Ovary (tissue), 9 donors: ENCODE data around the gene APBA3. TPM values are rescaled to one million over a fixed set of nuclear protein-coding genes. Genes with fewer than 3 reads are reported as not detected.

ENCODE experiments used
- DNase-seq, 5 donors: peaks; one replicate each; pipeline ENCODE4 v3.0.0-alpha.2; 2019 to 2020
- H3K27ac ChIP-seq, 2 donors: fragments of 200-600 bp; one replicate each; pipeline versions ENCODE4 v1.5.1 to v1.8.0; 2019 to 2022
- H3K27me3 ChIP-seq: fragments of 200-600 bp; one replicate; pipeline ENCODE4 v1.8.0; 2022
- H3K36me3 ChIP-seq: fragments of 200-600 bp; sonication (generic); one replicate; pipeline ENCODE4 v1.5.1; 2019
- H3K4me1 ChIP-seq: one replicate; pipeline ENCODE4 v1.8.1; 2013; ENCODE audit warnings: mild to moderate bottlenecking, moderate library complexity; ENCODE audit not compliant: insufficient read depth
- H3K4me3 ChIP-seq: fragments of 200-600 bp; sonication (generic); one replicate; pipeline ENCODE4 v1.5.1; 2017
- H3K9me3 ChIP-seq, 2 donors: fragments of 200-600 bp in 1 of 2; sonication (generic) in 1 of 2; one replicate each; pipeline versions ENCODE4 v1.5.1 to v1.8.1; 2013 to 2019; ENCODE audit warnings: mild to moderate bottlenecking in 1 of 2, moderate library complexity in 1 of 2
- EP300 ChIP-seq: sonication (generic); formaldehyde crosslinking; IDR thresholded peaks from one replicate; pipeline ENCODE4 v1.6.1; 2017; ENCODE audit warnings: antibody characterized with exemption
- POLR2A ChIP-seq: fragments of 450-650 bp; IDR thresholded peaks from one replicate; pipeline ENCODE4 v1.6.1; 2017; ENCODE audit warnings: antibody characterized with exemption, mild to moderate bottlenecking, moderate library complexity
- WGBS, 3 donors: extraction: QIAGEN DNeasy Blood & Tissue Kit in 1 of 3; methylation state at CpG; one replicate each; pipeline versions ENCODE4 v1.1.5 to v1.1.7; 2013 to 2017; 5-methylcytosine and 5-hydroxymethylcytosine counted together
- intact Hi-C, 4 donors: fragments of 100-400 bp; cut with DNase I; formaldehyde crosslinking; loops; one replicate each; pipeline versions ENCODE4 v1.11.0 to v1.15.1; 2022 to 2023
- polyA plus RNA-seq, 2 donors: library from polyadenylated mRNA; stranded (reverse); fragments of 200-250 nt in 1 of 2; fragments of 350-450 nt in 1 of 2; fragmentation: Illumina TruSeq in 1 of 2; extraction: RNeasy Lipid Tissue Mini Kit (QIAGEN cat#74804) in 1 of 2; gene quantifications; one replicate each; pipeline ENCODE4 v1.2.3, GENCODE V29; 2013 to 2014
- total RNA-seq, 7 donors: library from RNA; depleted of rRNA in 2 of 7; stranded (reverse); fragments of >200 nt in 2 of 7; fragmentation: NEBNext Ultra II Directional in 3 of 7; extraction: Animal tissue kit (Norgen Biotek cat#: 25700) in 3 of 7; gene quantifications; one replicate each; pipeline versions ENCODE4 v1.1.0 to v1.2.4, GENCODE V29; 2016 to 2023
- TF ChIP-seq, protein P1 (sequence below), 3 donors: fragments of 450-650 bp in 2 of 3; fragments of 200-600 bp in 1 of 3; IDR thresholded peaks; one replicate each; pipeline versions ENCODE4 v1.5.1 to v1.8.0; 2016 to 2022; ENCODE audit warnings: antibody characterized with exemption in 3 of 3, mild to moderate bottlenecking in 1 of 3
- donor health status: DM: no; HTN: no; CAD: no; lungs with moderate emphysema.
- donor health status: DM: no; HTN: no; CAD: no.
- donor health status: Bipolar disorder and iron deficiency.
- donor health status: DM: yes; HTN: yes; CAD: no.
- donor health status: DM: no; HTN: no; CAD: no.
- donor health status: DM: yes; HTN: yes; CAD: no.

Gene APBA3
- total and polyA plus RNA-seq, 9 donors: 0.88 to 25.4 (median 20.2) TPM

DNA sequence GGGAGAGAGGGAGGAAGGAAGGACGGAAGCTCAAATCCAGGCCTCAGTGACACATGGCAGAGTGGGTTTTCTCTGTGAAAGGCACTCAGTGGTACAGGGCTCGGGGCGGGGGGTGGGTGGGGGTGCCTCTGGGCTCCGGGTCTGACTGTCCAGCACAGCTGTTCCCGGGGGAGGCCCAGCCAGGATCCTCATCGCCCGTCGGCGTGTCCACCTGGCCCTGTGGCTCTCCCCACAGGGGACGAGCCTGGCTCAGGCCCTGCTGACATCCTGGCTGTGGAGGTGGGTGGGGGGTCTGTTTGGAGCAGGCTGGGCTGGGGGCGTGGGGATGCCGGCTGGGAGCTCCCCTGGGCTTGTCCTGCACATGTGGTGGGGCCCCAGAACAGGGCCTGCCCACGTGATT is 42.9 kb upstream of the APBA3 start:
- H3K9me3 ChIP-seq: no peaks in the 10 kb centered on the region
- no peaks in the 10 kb centered on the region for H3K36me3 ChIP-seq
- intact Hi-C loops: no loop called here
- 32 to 53% (median 41%) methylated on average over 9 to 13 of the region's 13 CpGs for WGBS, 3 donors
- no peak overlapping the region for H3K4me3 ChIP-seq
- peaks cover 1% of the 10 kb centered on the region for H3K4me1 ChIP-seq
- TF ChIP-seq, protein P1, sequence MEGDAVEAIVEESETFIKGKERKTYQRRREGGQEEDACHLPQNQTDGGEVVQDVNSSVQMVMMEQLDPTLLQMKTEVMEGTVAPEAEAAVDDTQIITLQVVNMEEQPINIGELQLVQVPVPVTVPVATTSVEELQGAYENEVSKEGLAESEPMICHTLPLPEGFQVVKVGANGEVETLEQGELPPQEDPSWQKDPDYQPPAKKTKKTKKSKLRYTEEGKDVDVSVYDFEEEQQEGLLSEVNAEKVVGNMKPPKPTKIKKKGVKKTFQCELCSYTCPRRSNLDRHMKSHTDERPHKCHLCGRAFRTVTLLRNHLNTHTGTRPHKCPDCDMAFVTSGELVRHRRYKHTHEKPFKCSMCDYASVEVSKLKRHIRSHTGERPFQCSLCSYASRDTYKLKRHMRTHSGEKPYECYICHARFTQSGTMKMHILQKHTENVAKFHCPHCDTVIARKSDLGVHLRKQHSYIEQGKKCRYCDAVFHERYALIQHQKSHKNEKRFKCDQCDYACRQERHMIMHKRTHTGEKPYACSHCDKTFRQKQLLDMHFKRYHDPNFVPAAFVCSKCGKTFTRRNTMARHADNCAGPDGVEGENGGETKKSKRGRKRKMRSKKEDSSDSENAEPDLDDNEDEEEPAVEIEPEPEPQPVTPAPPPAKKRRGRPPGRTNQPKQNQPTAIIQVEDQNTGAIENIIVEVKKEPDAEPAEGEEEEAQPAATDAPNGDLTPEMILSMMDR (IDR thresholded peaks at IDR 0.05): no peak
- TF ChIP-seq EP300 (no peak), POLR2A (no peak)
- no peak for DNase-seq
- no peak overlapping the region for H3K27ac ChIP-seq
- no peaks in the 10 kb centered on the region for H3K27me3 ChIP-seq

DNA sequence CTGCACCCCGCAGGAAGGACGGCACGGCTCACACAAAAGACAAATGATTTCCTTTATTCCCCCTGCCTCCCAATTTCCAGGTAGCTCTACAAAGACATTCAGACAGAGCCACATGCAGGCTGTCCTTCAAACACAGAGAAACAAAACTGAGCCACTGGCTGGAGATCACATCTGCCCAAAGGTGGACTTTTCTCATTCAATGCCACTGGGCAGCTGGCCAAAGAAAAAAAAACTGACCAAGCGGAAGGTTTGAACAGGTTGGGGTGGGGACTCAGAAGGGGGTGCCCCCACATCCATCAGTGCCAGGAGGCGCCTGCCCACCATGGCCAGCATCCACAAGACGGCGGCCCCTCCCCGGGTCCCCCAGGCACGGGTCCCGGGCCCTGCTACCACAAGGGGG is 42.5 kb upstream of the APBA3 start:
- 45 to 52% (median 49%) methylated on average over 10 of the region's 10 CpGs for WGBS, 3 donors
- TF ChIP-seq, protein P1 (IDR thresholded peaks at IDR 0.05): no peak
- TF ChIP-seq POLR2A (no peak), EP300 (no peak)
- Histone ChIP-seq H3K4me1 (peaks cover 1% of the 10 kb centered on the region), H3K27me3 (no peaks in the 10 kb centered on the region), H3K27ac (no peak overlapping the region), H3K9me3 (no peaks in the 10 kb centered on the region), H3K4me3 (no peak overlapping the region), H3K36me3 (no peaks in the 10 kb centered on the region)
- intact Hi-C loops: no loop called here
- no peak for DNase-seq

DNA sequence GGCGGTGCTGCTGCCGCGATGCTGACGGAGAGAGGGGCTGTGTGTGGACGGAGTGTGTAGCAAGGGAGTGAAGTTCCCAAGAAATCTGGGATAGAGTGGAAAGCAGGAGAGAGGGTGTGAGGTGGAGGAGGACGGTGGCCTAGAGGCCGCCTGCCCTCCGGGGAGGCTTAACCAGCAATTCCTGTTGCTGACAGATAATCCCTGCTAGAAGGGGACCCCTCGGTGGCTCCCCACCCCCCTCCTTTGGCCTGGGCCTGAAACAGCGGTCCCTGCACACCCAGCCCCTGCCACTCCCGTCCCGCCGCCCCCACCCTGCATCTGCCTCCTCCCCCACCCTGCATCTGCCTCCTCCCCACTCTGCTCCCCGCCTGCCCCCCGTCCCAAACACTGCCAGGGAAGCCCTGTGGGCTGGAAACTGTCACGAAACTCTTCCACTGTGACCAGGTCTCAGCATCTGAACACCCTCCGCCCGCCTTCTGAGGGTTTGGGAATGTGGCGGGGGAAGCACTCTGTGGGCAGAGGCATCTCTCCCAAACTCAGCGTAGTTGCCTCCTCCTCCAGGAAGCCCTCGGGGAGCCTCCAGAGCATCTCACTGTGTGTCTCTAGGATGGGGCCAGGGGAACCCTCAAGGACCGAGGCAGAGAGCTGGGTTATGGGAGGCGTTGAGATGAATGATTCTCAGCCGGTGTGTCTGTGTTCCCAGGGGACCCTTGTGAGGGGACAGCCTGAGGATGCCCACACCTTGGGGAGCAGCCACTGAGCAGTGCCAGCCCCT is 41.8 kb upstream of the APBA3 start:
- Histone ChIP-seq H3K4me1 (peaks cover 1% of the 10 kb centered on the region), H3K27ac (no peak overlapping the region), H3K36me3 (no peaks in the 10 kb centered on the region), H3K9me3 (no peaks in the 10 kb centered on the region), H3K4me3 (no peak overlapping the region), H3K27me3 (no peaks in the 10 kb centered on the region)
- WGBS, 3 donors: 67 to 78% (median 69%) methylated on average over 24 of the region's 24 CpGs
- intact Hi-C loops: no loop called here
- DNase-seq: no peak
- TF ChIP-seq, protein P1 (IDR thresholded peaks at IDR 0.05): no peak
- TF ChIP-seq EP300: no peak
- TF ChIP-seq POLR2A: no peak

DNA sequence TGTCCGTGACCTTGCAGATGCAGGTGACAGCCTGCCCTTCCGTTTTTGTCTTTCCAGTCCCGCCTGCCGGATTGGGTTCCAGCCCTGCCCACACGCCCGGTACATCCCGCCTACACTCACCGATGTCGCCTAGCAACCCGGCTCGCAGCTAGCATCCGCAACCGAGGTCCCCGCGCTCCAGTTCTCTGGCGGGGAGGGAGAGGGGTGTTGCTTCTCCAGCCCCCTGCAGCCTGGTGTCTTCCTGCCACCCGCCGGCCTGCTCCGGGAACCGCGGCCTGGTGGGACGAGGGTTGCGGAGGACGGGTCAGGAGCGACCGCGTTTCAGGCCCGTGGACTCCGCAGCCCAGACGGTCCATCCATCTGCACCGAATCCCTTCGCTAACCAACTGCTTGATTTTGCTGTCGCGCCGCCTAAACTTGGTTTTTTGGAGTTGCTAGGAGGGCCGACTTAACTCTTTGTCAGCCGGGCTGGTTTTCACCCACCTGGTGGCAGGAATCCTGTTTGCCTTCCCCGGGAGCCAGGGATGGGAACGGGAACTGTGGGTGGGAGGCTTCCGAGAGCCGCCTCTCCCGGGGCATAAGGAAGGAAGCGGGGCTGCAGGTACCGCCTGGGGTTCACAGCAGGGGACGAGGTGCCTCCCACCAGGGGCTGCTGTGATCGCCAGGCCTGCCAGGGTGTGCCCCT is 40.1 kb upstream of the APBA3 start:
- Histone ChIP-seq H3K36me3 (no peaks in the 10 kb centered on the region), H3K4me3 (no peak overlapping the region), H3K27ac (no peak overlapping the region), H3K9me3 (peaks cover 0 to under 1% of the 10 kb centered on the region in 2 donors), H3K27me3 (no peaks in the 10 kb centered on the region), H3K4me1 (peaks cover 1% of the 10 kb centered on the region)
- intact Hi-C loops: no loop called here
- peak in 2 of 5 donors; percentile 28 to 43 for DNase-seq
- WGBS, 3 donors: 2 to 6% (median 3%) methylated on average over 39 to 46 of the region's 46 CpGs
- TF ChIP-seq, protein P1 (IDR thresholded peaks at IDR 0.05): no peak
- TF ChIP-seq EP300 (no peak), POLR2A (no peak)
